Measurements from ENCODE around the gene EPS8L3.

GRCh38 chr1:109777436-109777835 lies 13.7 kb upstream of the EPS8L3 start:
- no peak for TF ChIP-seq CTCF (IDR thresholded peaks at IDR 0.05 in 2 of 3, conservative IDR thresholded peaks at IDR 0.05 in 1 of 3; ENCODE audit: borderline replicate concordance in 1 of 3, insufficient read depth in 1 of 3, low read depth in 2 of 3, low read length in 2 of 3)
- TF ChIP-seq JUND (IDR thresholded peaks at IDR 0.05) = no peak

Data from HCT116 (cell line).